HEK293 (cell line): ENCODE data around the gene HOXA11.

Experiments
- CTCF ChIP-seq: fragments of 450-650 bp; formaldehyde crosslinking; IDR thresholded peaks from 2 replicates; pipeline ENCODE4 v1.5.1; 2016; ENCODE audit warnings: missing biosample characterization, missing genetic modification characterization
- ZFP37 ChIP-seq: fragments of 450-650 bp; formaldehyde crosslinking; IDR thresholded peaks from 2 replicates; pipeline ENCODE4 v1.5.1; 2016; ENCODE audit warnings: missing biosample characterization, missing genetic modification characterization
- ZNF274 ChIP-seq, 2 experiments: fragments of 200-500 bp in 1 of 2; fragments of 450-650 bp in 1 of 2; sonication (Bioruptor generic) in 1 of 2; formaldehyde crosslinking in 1 of 2; IDR thresholded peaks; 2 replicates each; pipeline versions ENCODE4 v1.5.1 to v1.6.1; 2014 to 2016; ENCODE audit warnings: borderline replicate concordance in 1 of 2, inconsistent platforms in 1 of 2, low read length in 1 of 2, missing biosample characterization in 1 of 2, missing genetic modification characterization in 1 of 2

GRCh38 chr7:27160145-27160545 lies 24.9 kb downstream of the HOXA11 start:
- TF ChIP-seq CTCF (tag by site-specific recombination) (no peak), ZFP37 (tag by site-specific recombination) (no peak), ZNF274 (IDR thresholded peaks at IDR 0.05; ENCODE audit: low read length) (no peak), ZNF274 (tag by site-specific recombination; IDR thresholded peaks at IDR 0.05; ENCODE audit: borderline replicate concordance) (no peak)
